HT1080 (cell line): ENCODE results near the gene COL4A1. TPM values are rescaled to one million over a fixed set of nuclear protein-coding genes. Genes with fewer than 3 reads are reported as not detected.

Experiments used
- DNase-seq: peaks from one replicate; pipeline ENCODE4 v3.0.0-alpha.2; 2015; ENCODE audit warnings: low read depth
- total RNA-seq: library from RNA; depleted of rRNA; stranded (reverse); fragments of >200 nt; shearing (Covaris generic); gene quantifications from 2 replicates; pipeline ENCODE4 v1.2.3, GENCODE V29; 2014

COL4A1 gene
- total RNA-seq, 1 experiment from 2014 or later: 146 TPM

DNA sequence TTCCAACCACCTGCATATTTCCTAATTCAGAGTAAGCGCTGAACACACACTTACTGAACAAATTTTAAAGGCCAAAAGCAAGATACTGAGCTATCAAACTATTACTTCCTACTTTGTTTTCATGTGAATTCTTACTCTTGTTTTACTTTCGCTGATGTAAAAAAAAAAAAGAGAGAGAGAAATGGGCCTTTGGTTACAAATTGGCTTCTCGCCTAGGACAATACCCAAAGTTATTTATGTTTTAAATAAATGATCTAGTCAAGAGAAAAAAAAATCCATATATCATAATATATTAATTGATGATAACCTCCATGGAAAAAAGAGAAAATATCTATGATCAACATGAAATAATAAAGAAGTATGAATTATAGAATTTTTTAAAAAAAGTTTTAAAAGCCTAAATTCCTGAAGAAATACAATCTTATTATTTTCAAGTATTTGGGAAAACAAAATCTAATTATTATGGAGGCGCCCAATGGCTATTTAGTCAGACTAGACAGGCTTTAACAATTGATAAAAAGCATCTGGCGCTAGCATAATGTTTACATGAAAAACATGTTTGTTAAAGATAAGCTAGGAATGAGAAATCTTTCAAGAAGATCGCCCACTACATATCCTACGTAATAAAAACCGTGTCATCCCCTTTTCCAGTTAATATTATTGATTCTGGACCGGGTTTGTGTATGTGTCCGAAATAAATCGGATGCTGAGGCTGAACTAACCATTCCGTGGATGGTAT is 9.0 kb downstream of the COL4A1 start:
- no peak for DNase-seq

DNA sequence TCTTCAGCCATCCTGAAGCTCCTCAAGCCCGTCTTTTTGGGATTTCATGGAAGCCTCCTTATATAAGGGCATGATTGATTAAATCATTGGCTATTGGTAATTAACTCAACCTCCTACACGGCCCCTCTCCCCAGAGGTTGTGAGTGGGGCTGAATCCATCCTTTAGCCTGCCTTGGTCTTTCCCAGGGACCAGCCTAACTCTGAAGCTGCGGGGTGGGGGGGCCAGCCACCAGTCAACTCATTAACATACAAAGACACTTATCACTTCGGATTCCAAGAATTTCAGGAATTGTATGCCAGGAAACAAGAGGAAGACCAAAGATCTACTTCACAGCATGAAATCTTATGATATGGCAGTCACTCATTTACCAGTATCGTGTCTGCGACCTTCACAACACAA is 9.9 kb downstream of the COL4A1 start:
- no peak for DNase-seq

DNA sequence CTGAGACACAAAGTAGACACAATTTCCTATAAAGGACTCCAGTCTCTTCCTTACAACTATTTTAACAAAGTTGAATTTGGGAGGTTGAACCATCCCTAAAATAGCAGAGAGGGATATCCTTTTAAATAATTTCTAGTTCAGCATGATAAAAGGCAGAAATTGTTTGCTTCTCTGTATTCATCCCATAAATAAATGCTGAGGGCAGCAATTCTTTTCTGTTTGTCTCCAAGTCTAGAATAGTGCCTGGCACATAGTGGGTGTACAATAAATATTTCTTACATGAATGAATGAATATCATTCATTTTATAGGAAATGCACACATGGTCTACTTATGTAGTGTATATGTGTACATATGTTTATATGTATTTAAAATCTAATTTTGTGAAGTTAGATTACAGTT is 12.3 kb downstream of the COL4A1 start:
- no peak for DNase-seq

DNA sequence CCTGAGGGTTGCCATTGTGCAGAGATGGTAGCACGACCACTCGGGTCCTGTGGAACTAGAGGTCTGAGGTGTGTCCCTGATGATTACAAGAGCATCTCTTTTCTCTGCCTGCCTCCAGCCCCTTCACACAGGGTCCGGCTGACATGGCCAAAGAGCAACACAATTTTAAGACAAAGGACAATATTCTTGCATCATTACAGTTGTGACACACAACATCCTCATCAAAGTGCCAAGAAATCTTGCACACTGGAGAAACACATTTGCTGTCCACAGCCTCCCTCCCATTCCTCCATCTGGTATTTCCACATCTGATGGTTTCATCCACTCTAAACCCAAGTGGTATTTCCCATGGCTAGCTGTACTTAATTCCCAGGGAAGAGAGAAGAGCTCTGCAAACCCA is 12.8 kb downstream of the COL4A1 start:
- DNase-seq: no peak

DNA sequence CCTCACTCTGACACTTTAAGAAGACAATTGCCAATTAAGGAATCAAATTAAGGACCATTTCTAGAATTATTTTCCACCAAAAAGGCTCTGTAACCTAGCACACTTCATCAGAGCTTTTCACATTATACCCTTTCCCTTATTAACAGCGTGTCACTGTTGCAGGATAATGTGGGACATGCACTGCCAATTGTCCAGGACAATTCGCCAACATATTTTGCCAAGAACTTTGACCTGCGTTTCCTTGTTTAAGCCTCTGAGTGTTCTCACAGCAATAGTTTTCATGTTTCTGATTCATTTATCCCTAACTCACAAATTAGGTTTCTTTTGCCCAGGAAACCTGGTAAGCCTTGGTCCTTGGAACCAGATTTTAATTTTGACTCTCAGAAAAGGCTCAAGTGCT is 13.3 kb downstream of the COL4A1 start:
- no peak for DNase-seq

DNA sequence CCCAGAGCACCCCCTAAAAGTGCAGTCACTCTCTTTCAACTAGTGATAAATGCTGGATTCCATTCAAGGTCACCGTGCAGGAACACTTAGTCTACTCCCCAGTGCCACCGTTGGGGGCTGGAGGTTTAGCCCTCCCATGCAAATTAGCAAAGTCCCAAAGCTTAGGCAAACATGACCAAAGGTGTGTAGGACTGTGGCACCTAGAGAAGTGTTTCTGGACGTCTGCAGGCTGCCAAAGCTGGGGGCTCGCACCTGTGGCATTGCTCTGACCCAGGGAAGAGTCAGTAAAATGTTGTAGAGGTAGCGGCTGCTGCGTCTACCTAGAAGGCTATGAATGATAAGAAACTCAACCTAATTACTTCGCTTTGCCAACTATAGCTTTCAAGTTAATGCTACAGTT is 13.9 kb downstream of the COL4A1 start:
- DNase-seq: no peak

DNA sequence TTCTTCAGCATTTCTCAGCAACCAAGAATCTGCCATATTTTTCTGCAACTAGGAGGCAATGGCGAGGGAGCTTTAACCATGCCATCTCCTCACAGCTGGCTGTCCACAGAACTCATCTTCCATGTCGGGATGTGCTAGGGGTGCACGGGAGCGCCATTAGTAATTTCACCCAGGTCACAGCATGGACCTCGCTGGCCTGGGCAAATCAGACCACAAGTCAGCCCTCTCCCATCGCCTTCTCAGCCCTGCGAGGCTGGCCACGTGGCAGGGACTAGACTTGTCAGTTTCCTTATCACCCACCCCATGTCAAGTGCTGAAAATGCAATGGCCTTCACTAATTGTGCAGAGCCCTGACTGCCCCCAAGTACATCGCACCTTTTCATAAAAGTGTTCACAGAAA is 15.7 kb downstream of the COL4A1 start:
- DNase-seq: no peak

DNA sequence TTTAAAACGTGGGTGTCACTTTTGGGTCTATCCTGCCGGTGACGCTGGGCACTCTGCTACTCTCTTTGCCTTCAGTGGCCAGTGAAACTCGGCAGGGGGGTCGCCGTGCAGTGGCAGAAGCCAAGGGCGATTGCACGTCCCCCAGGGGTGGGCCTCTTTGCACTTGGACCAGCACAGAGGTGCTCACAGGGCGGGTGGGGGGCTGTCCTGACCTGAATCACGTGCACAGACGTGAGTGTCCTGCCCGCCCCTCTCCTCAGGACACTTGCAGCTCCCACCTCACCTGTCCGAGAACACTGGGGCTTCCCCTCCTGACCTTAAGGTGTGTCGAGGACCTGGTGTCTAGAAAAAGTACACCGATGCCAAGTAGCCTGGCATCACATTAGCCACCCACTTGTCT is 16.1 kb downstream of the COL4A1 start:
- no peak for DNase-seq

DNA sequence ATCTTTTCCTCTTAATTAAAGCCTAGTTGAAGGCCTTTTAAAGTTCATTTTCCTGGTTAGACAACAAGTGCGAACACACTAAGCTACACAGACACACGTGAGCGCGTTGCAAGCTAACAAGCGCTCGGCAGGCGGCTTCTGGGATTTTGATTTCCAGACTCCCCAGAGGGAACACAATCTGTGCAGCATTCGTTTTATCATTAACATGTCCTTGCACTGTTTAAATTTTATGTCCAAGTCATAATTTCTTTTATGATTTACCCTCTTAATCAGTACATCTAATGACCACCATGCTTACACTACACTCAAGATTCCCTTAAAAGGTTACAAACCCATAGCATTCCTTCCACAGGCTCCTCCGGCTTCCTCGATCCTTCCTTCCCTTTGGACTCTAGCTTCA is 16.8 kb downstream of the COL4A1 start:
- no peak for DNase-seq

DNA sequence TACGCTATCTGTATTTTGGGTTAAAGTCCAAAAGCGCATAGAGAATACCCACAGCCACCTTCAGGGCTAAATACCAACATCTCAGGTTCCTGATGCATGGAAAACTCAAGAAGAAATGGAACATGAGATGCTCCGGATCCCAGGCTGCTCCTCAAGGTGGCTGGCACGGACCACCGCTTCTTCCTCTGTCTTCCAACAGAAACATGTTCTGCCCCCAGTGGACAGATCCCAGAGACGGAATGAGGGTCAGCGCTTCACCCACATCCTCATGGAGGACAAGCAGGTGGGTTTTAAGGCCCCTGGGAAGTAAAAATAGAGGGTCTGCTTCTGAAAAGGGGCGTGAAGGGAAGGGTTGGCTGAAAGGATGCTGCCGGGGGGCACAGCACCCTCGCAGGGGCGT is 17.3 kb downstream of the COL4A1 start:
- no peak for DNase-seq

DNA sequence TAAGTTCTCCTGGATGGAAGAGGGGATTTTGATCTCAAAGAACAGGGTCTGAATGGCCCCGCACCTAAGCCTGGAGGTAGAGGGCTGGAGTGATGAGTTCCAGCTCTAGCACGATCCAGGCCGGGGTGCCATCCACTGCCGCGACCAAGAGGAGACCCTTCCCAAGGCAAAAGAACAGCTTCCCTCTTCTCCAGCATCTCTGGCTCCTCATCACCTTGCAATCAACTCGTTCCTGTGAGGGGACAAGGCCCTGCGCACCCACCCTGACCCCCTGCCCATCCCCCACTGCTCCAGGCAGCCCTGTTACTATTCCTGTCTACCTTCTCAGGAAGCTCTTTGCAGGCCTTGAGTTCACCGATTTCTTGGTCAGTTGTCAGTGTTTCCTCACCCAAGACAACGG is 17.8 kb downstream of the COL4A1 start:
- DNase-seq: no peak

DNA sequence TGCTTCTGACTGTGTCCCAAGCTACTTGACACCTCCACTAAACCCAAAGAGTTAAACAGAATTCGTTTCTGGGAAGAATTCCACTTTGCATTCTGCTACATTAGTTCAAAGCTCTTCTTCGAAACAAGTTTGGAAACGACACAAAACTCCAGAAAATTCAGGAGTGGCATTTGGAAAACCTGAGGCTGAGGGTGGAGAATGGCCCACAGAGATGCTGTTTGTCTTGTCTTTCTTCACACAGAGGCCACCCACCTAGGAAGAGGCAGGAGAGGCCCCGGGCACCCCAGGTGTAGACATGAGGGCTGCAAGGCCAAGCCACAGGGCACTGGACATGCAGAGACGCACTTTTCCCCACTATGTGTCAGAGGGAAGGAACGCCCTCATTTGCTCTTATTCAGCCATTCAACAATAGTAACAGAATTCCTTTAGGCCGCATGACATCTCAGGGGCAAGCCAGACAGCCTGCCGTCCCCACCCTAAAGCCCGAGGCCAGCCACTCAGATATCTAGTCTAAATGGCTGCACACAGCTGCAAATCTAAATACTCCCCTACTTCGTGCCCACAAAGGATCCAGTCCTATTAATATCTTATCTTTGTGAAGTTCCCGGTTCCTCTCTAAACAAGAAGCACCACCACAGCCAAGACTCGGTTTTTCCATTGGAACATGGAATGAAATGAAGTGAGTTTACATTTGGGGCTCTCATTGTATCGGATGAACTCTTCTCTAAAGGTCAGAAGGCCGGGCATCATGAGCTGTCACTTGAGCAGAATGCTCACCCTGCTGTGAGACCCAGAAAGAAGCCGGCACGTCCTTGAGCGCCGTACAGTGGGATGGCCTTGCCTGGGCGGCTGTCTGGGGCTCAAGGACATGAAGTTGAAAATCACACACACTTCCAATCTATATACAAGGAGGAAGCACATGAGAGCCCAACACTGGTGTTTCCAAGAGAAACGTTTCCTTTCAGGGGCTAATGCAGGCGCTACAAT is 19.8 kb downstream of the COL4A1 start:
- DNase-seq: no peak

DNA sequence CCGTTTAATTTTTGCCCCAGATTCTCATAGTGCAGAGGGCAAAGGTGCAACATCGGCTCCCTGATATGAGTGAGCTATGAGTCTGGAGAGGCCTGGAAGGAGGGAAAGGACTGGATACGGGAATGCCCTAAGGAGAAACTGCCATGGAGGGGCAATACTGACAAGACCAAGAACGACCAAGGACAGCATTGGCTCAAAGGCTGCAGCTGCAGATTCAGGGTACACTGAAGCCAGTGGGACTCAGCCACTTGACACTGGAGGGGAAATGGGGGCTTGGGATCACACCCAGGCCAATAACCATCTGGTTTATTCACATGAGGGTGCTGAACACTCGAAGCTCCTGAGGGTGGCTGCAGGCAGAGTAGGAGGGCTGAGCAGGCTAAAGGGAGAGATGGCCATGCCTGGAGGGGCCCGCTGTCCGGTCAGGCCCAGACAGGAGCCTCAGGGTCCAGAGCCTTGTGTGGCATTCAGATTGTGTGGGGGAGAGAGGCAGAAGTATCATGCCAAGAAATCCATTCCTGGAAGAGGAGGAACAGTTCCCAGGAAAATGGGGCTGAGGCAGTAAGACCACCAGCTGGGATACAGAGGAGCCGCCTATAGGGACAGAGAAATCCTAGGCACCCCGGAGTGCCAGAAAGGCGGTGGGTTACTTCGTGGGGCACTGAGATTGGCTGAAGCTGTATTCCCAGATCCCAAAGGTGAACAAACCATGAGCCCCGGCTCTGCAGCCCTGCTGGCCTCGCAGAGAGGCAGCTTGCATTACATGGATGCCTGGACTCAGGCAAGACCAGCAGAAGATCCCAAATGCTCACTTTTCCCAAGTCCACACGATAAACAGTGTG is 20.7 kb downstream of the COL4A1 start:
- no peak for DNase-seq

DNA sequence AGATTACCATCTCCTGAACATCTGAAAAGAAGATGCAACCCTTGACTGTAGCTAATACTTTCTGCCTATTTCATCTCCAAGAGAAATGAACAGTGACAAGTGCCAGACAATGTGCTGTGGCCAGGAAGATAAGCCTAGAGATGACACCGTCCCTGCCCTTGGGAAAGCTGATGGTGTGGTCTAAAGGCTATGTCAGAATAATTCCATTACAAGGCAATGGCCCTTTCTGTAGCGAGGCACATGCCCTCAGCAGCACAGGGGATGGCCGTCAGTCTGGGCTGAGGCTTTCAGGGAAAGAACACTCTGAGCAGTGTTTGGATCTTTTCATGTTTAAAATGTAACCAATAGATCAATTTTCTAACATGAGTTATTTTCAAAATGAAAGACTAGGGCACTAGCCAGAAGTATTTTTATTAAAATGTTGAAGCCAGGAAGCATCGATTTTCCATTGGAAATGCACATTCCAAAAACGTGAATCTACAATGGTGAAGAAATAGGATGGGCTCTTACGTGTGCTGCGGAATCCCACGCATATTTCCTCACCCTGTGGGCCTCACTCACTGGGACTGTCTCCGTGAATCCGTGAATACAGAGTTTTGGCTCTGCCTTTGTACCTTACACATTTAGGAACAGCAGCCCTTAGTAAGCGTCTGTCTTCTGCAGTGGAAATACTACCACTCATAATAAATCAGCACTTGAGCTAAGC is 22.0 kb downstream of the COL4A1 start:
- no peak for DNase-seq

DNA sequence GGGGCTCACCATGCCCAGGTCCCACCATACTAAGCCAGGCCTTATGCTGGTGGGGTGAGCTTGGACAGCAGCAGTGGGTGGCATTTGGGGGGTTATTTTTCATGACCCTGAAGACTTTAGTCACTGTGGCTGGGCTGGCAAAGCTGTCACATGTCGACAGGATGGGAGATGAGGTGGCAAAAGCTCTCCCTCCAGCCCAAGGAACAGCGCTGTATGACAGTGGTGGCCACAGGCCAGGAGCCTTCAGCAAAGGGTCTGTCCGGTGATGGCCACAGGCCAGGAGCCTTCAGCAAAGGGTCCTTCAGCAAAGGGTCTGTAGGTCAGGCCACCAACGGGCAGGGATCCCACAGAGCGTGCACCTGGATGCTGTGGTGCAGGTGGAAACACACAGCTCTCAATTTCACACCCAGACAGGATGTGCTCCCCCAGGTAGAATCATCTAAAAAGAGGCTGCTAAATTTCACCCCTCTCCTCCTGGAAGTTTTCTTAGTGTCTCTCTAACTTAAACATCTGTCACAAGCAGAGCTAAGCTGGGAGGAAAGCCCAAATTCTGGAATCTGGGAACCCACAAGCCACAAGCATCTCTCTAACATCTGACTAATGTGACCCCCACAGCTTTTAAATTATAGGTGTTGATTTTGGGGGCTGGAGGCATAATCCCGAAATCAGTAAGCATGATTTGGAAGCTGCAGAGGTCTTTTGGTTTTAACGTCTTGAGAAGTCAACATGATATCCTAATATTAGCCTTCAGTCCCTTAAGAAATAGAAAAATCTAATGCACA is 23.0 kb downstream of the COL4A1 start:
- no peak for DNase-seq

DNA sequence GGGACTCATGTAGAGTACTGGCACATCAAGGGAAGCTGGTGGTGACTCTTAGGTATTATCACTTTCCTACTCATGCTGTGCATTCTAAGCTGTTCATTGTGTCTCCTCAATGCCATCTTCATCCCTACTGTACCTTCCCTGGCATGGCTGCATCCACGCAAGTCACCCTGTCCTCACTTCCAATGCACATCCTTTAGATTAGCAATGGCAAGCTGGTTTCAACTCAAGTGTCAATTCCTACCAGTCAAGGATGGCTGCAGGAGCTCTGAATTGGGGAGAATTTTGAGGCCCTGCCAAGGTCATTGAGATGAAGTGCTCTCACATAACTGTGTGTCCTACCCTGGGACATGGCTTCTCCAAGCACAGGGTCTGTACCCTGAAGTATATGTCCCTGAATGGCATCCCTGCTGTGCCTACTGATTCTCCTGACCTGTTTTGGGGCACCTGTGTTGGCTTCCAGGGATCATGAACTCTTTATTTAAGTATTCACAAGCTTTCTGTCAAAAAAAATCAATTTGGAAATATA is 24.6 kb downstream of the COL4A1 start:
- DNase-seq: no peak

DNA sequence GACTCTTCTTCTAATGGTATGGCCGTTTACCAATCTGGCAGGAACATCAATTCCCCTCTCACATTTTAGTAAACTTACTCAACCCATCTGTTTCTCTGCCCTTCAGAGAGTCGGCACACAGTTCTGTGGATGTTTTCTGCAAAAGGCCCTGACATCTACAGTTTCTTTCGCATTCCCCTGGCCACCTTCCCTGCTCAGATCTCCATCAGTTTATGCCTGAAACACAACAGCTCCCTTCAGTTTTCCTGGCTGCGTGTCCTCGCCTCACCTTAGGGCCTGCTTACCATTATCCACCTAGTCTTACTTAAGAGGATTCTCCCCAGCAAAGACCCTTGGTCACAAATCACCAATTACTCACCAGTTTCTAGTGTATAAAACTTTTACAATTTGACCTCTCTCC is 25.2 kb downstream of the COL4A1 start:
- no peak for DNase-seq

DNA sequence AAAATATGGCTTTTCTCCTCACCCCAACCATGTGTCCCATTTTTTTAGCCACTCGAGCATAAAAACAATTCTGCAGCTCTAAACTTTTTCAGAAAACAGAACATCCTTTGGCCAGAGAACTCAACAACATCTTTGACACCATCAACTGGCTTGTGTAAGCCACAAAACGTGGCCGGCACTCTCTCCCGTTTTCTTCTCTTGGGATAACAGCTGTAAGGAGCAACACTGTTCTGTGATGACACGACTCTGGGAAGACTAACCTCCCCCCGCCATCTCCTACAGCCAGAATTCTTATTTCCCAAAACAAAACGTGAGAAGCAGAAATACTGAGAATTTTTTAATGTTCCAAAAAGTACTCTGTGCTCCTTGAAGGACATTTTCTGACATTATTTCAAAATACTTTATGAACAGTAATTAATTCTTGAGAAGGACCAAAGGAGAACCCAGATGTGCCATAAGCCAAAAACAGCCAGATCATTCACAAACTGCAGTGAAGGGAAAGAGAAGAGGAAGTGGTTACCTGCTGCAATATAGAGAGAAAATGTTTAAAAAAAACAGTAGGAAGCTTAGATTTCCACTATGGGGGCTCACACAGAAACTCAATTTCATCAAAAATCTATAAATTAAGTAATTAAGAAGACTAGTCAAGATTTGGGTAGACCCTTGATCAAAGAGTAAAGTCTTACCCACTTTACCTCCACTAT is 25.8 kb downstream of the COL4A1 start:
- DNase-seq: no peak

DNA sequence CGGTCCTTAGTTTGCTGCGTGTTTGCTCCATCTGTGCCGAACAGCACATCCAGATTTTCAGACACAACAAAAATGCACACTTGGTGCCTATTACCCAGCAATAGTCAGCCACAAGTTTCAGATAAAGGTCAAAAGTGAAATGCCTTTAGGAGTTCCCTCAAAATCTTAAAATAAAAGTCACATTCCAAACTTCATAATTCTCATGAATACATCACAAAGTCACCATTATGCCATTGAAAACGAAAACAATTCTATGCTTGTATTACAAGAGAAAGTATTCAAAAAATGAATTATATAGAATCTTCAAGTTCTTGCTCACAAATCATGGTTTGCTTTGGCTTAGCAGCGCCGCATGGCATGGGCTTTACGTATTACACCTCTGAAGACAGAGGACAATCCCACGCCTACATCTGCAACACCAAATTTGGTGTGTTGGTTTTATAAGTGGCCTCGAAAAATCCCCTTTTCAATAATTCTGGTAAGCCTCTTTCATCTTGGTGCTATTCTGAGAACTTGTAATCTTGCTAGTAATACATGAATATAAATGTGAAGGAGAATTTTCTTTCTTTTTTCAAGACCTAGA is 26.6 kb downstream of the COL4A1 start:
- DNase-seq: no peak
